Left ventricle myocardium inferior (tissue), 1 donor: ENCODE results near the gene GADD45G. TPM values are rescaled to one million over a fixed set of nuclear protein-coding genes. Genes with fewer than 3 reads are reported as not detected.

ENCODE experiments used
- DNase-seq: peaks from one replicate; pipeline ENCODE4 v3.0.0-alpha.2; 2020
- H3K27ac ChIP-seq: fragments of 200-600 bp; replicated peaks from 2 replicates; pipeline ENCODE4 v1.8.0; 2021
- H3K27me3 ChIP-seq: fragments of 200-600 bp; 2 replicates; pipeline ENCODE4 v1.8.0; 2021; ENCODE audit warnings: low read depth
- H3K36me3 ChIP-seq: fragments of 200-600 bp; 2 replicates; pipeline ENCODE4 v1.8.0; 2021
- H3K4me1 ChIP-seq: fragments of 200-600 bp; 2 replicates; pipeline ENCODE4 v1.8.0; 2021
- H3K4me3 ChIP-seq: fragments of 200-600 bp; 2 replicates; pipeline ENCODE4 v1.8.0; 2021; ENCODE audit warnings: mild to moderate bottlenecking, moderate library complexity
- H3K9me3 ChIP-seq: fragments of 200-600 bp; replicated peaks from 2 replicates; pipeline ENCODE4 v1.8.0; 2021
- CTCF ChIP-seq: fragments of 200-600 bp; IDR thresholded peaks from 2 replicates; pipeline ENCODE4 v1.8.0; 2021; ENCODE audit warnings: antibody characterized with exemption, mild to moderate bottlenecking, borderline replicate concordance
- intact Hi-C: fragments of 100-400 bp; cut with micrococcal nuclease; formaldehyde crosslinking; loops from one replicate; pipeline ENCODE4 v1.11.0; 2022
- total RNA-seq: library from RNA; stranded (reverse); fragmentation: NEBNext Ultra II Directional; extraction: Animal tissue kit (Norgen Biotek cat#: 25700); gene quantifications from one replicate; pipeline ENCODE4 v1.2.1, GENCODE V29; 2021
- donor health status: DM: no; HTN: yes; CAD: no; lungs with severe emphysema.

GADD45G gene
- total RNA-seq, 1 donor from 2014 or later: 44.5 TPM

GRCh38 chr9:89633920-89634319 lies 29.1 kb downstream of the GADD45G start:
- no peaks in the 10 kb centered on the region for H3K27me3 ChIP-seq
- no peak for DNase-seq
- no peaks in the 10 kb centered on the region for H3K9me3 ChIP-seq
- H3K4me1 ChIP-seq: peaks cover 22% of the 10 kb centered on the region
- no peak for TF ChIP-seq CTCF
- no peak overlapping the region for H3K27ac ChIP-seq
- no peak overlapping the region for H3K4me3 ChIP-seq
- intact Hi-C loops: no loop called here
- H3K36me3 ChIP-seq: no peaks in the 10 kb centered on the region

- no peak for TF ChIP-seq CTCF
- H3K27ac ChIP-seq: no peak overlapping the region
Observed at GRCh38 chr9:89634995-89635742, 30.4 kb downstream of the GADD45G start.

GRCh38 chr9:89635816-89636215 lies 31.0 kb downstream of the GADD45G start:
- H3K4me1 ChIP-seq: peaks cover 41% of the 10 kb centered on the region

More at GRCh38 chr9:89634995-89635742, 30.4 kb downstream of the GADD45G start:
- H3K9me3 ChIP-seq: no peaks in the 10 kb centered on the region
- no peak overlapping the region for H3K4me3 ChIP-seq
- no peak for DNase-seq
- H3K4me1 ChIP-seq: peaks cover 34% of the 10 kb centered on the region
- no peaks in the 10 kb centered on the region for H3K36me3 ChIP-seq
- no peaks in the 10 kb centered on the region for H3K27me3 ChIP-seq
- intact Hi-C loops: no loop called here

GRCh38 chr9:89637787-89638186 lies 33.0 kb downstream of the GADD45G start:
- Histone ChIP-seq H3K4me3 (no peak overlapping the region), H3K9me3 (no peaks in the 10 kb centered on the region), H3K27ac (no peak overlapping the region), H3K27me3 (no peaks in the 10 kb centered on the region), H3K36me3 (no peaks in the 10 kb centered on the region), H3K4me1 (peaks cover 48% of the 10 kb centered on the region)
- TF ChIP-seq CTCF: no peak
- intact Hi-C loops: no loop called here
- no peak for DNase-seq

More at GRCh38 chr9:89635816-89636215, 31.0 kb downstream of the GADD45G start:
- Histone ChIP-seq H3K36me3 (no peaks in the 10 kb centered on the region), H3K4me3 (no peak overlapping the region), H3K27me3 (no peaks in the 10 kb centered on the region), H3K9me3 (no peaks in the 10 kb centered on the region), H3K27ac (no peak overlapping the region)
- no peak for TF ChIP-seq CTCF
- intact Hi-C loops: no loop called here
- DNase-seq: no peak

GRCh38 chr9:89638359-89638758 lies 33.5 kb downstream of the GADD45G start:
- DNase-seq: no peak
- Histone ChIP-seq H3K9me3 (no peaks in the 10 kb centered on the region), H3K27ac (peak overlapping the region; percentile 89), H3K4me3 (no peak overlapping the region), H3K4me1 (peaks cover 48% of the 10 kb centered on the region), H3K27me3 (no peaks in the 10 kb centered on the region), H3K36me3 (no peaks in the 10 kb centered on the region)
- no peak for TF ChIP-seq CTCF
- intact Hi-C loops: no loop called here
